ENCODE measurements around the gene ENDOV.

ENDOV gene

DNA sequence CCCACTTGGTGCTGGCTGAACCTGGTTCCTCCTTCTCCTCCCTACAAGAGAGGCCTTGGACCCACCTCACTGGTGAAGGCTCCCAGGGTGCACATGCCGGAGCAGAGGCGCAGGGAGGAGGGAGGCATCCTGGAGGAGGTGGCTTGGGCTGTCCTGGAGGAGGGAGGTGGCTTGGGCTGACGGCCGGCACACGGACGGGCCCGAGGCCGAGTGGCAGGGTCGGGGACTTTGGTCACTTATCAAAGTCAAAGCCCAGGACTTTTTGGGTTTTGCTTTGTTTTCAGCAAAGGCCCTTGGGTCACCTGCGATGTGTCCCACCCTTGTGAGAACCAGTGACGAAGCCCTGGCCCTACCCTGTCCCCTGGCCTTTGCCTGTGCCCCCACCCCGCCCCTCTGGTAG is 28.5 kb downstream of the ENDOV start:
- in situ Hi-C loops (cut with MboI; ENCODE audit: low pct_unique_long_range_greater_than_20kb, low sequenced_read_pairs), result no loop called here
- no peak for DNase-seq

GRCh38 chr17:80443916-80444643 is 29.1 kb downstream of the ENDOV start:
- in situ Hi-C loops (cut with MboI; ENCODE audit: low pct_unique_long_range_greater_than_20kb, low sequenced_read_pairs), result no loop called here
- no peak for DNase-seq

- DNase-seq, result no peak
- in situ Hi-C loops (cut with MboI; ENCODE audit: low pct_unique_long_range_greater_than_20kb, low sequenced_read_pairs), result no loop called here
Measured at GRCh38 chr17:80444644-80444979, 29.6 kb downstream of the ENDOV start.

- no peak for DNase-seq
- in situ Hi-C loops (cut with MboI; ENCODE audit: low pct_unique_long_range_greater_than_20kb, low sequenced_read_pairs), result no loop called here
Measured at GRCh38 chr17:80445007-80445725, 30.2 kb downstream of the ENDOV start.

DNA sequence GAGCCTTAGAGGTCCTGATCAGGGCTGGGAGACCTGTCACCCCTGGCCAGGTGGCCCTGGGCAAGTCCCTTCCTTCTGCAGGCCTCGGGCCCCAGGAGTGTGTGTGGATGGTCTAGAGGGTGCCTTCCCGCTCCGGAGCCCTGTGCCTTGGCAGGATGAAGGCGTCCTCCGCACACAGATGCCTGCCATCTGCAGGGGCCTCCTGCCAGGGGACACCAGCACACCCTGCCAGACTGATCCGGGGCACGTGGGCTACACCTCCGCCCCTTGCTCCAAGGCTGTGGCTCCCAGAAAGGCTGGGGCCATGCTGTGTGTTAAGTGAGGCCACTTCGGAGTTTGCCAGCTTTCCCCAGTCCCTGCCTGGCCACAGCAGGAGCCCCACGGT is 30.8 kb downstream of the ENDOV start:
- no peak for DNase-seq
- in situ Hi-C loops (cut with MboI; ENCODE audit: low pct_unique_long_range_greater_than_20kb, low sequenced_read_pairs), result no loop called here

DNA sequence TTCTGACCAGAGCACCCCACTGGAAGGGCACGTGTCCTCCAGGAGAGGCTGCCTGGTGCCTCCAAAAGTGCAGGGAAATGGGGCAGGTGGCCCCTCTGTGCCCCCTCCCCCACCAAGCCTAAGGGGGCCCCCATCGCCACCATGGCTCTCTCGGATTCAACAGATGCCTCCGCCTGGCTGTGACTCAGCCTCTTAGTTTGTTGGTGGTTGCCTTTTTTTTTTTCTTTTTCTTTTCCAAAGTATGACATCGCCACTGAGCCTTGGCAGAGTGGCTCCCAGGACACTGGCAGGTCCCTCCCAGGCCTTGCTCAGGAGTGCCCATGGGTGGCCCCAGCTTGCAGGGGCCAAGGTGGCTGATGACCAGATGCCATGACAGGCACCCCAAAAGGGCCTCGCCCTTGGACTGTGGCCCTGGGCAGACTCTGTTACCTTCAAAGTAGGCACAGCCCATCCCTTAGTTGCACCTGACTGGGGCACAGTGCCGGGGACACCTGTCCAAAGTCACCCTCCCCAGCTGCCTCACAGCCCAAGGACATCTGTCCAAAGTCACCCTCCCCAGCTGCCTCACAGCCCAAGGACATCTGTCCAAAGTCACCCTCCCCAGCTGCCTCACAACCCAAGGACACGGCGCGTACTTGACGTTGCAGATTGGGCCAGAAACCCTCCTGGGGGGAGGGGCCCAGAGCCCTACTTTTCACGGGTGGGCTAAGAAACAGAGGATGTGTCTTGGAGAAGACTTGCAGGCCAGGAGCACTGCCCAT is 31.9 kb downstream of the ENDOV start:
- DNase-seq, result no peak

DNA sequence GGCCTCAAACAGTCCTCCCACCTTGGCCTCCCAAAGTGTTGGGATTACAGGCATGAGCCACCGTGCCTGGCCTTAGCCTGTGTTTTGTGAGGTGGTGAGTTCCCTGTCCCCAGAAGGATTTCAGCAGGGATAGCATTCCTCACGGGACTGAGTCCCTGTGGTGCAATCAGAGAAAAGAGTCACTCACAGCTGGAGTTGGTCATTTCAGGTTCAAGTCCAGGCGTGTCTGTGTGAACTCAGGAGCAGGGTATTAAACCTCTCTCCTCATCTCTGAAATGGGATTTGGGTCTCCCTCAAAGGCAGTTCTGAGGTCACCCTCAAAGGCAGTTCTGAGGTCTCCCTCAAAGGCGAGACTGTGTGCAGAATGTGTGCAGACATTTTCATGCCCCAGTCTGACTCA is 32.8 kb downstream of the ENDOV start:
- in situ Hi-C loops (cut with MboI; ENCODE audit: low pct_unique_long_range_greater_than_20kb, low sequenced_read_pairs), result no loop called here
- no peak for DNase-seq

More for the DNA sequence above, 31.9 kb downstream of the ENDOV start:
- in situ Hi-C loops (cut with MboI; ENCODE audit: low pct_unique_long_range_greater_than_20kb, low sequenced_read_pairs), result no loop called here

GRCh38 chr17:80449194-80449929 is 34.4 kb downstream of the ENDOV start:
- in situ Hi-C loops (cut with MboI; ENCODE audit: low pct_unique_long_range_greater_than_20kb, low sequenced_read_pairs), result no loop called here
- DNase-seq, result no peak

- DNase-seq, result no peak
- in situ Hi-C loops (cut with MboI; ENCODE audit: low pct_unique_long_range_greater_than_20kb, low sequenced_read_pairs), result no loop called here
Measured at GRCh38 chr17:80449930-80450576, 35.1 kb downstream of the ENDOV start.

DNA sequence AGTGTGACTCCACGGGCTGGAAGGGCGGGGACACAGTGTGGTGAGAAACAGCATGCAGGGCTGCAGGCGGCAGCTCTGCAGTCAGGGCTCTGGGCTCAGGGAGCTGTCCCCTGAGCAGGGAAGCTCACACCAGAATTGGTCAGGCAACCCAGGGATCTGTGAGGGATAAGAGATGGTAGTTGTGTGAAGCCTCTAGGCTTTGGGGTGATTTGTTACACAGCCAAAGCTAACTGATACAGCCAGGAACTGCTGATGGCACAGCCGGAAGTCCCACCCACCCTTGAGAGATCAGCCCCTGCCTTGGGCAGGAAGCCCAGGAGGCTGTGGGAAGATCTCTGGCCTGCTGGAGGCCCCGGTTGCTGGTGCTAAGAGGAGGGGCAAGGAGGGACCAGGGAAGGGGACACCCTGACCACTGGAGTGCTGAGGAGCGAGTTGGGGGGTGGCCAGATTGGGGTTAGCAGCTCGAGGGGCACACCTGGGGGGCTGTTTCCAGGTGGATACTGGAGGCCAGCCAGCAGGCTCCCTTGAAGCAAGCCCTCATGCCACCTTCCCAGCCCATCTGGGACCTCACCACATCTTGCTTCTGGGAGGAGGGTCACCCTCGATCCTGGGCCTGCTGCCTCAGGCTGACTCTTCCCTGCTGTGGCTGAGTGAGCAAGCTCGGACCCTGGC is 36.3 kb downstream of the ENDOV start:
- in situ Hi-C loops (cut with MboI; ENCODE audit: low pct_unique_long_range_greater_than_20kb, low sequenced_read_pairs), result no loop called here
- DNase-seq, result no peak

DNA sequence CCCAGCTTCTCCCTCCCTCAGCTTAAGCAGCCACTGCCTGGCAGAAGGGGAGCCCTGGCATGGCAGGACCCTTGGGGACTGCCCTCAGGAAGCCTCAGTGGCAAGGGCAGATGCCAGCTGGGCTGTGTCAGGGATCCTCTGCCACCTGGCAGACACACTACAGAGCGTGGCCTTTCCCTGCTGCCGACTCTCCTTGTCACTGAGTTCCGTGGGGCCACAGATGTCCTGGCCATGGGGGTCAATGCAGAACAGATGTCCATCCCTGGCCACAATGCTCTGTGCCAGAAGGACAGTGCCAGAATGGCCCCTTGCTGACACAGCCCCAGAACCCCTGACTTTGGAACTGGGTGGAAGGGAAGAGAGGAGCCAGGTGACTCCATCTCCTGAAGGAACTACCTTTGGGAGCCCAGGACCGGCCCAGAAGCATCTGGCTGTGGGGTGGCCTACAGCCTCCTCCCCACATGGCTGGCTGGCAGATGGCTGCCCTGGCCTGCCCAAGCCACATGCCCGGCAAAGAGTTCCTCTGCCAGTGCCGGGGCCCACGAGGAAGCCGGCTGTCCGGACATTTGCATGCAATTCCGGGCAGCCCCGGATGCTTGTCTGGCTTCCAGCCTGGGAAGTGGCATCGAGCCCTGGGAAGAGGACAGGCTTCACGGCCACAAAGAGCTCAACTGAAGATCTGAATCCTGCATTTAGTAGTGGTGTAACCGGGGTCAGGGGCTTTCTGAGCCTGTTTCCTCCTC is 37.4 kb downstream of the ENDOV start:
- in situ Hi-C loops (cut with MboI; ENCODE audit: low pct_unique_long_range_greater_than_20kb, low sequenced_read_pairs), result no loop called here
- DNase-seq, result no peak

DNA sequence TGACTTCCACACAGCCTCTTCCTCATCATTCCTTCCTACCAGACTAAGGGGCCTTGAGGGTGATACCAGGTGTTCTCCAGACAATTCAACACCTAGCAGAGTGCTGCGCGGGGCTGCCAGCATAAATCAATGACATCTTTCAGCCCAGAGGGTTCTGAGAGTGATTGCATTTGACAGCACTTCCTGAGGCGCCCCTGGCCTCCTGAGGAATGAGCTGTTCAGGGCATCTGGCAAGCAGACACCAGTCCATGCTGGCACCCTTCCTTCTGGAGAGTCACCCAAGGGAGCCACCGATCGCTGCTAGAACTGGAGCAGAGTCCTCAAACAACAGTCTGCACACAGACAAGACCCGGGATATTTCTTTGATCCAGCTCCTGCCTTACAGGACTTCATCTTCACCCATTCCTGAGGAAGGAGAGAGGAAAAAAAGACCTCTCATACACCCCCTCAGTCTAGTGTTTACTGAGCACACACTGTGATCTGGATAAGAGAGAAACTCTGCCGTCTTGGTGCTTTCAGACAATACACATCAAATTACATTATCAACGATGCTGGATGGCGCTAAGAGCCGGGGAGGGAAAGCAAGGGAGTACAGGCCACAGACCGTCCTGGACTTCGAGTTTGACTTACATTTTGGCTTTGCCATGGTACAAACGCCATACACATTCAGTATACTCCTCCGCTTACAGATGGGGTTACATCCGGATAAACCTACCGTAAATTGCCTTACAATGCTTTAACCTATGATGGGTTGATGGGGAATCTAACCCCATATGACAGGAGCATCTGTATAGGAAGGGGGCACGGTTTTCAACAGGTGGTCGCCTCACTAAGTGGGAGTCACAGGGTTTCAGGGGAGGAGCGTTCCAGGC is 38.4 kb downstream of the ENDOV start:
- in situ Hi-C loops (cut with MboI; ENCODE audit: low pct_unique_long_range_greater_than_20kb, low sequenced_read_pairs), result no loop called here
- no peak for DNase-seq

DNA sequence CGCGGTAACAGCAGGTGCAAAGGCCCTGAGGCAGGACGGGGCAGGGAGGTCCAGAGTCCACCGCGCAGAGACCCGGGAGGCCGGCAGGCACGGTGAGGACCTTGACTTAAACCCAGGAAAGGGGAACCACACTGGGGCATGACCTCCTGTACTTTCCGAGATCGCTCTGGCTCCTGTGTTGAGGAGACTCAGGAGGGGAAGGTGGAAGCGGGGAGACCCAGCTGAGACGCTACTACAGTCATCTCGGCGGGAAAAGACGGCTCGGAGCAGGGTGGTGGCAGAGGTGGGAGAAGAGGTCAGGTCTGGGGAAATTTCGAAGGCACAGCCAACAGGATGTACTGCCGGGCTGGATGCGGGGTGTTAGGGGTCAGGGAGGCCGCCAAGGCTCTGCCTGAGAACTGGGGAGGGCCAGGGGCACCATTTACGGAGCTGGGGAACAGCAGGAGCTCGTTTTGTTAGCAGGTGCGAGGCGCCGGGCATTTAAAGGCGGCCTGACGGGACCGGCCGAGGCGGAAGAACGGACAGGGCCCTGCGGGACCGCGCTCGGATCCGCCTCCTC is 39.1 kb downstream of the ENDOV start:
- no peak for DNase-seq
- in situ Hi-C loops (cut with MboI; ENCODE audit: low pct_unique_long_range_greater_than_20kb, low sequenced_read_pairs), result no loop called here

- peak; percentile 96 for DNase-seq
- in situ Hi-C loops (cut with MboI; ENCODE audit: low pct_unique_long_range_greater_than_20kb, low sequenced_read_pairs), result no loop called here
Measured at GRCh38 chr17:80454557-80455335, 39.8 kb downstream of the ENDOV start.

- in situ Hi-C loops (cut with MboI; ENCODE audit: low pct_unique_long_range_greater_than_20kb, low sequenced_read_pairs), result no loop called here
- DNase-seq, result no peak
Measured at GRCh38 chr17:80455336-80455710, 40.4 kb downstream of the ENDOV start.

- DNase-seq, result no peak
- in situ Hi-C loops (cut with MboI; ENCODE audit: low pct_unique_long_range_greater_than_20kb, low sequenced_read_pairs), result no loop called here
Measured at GRCh38 chr17:80455784-80456183, 40.8 kb downstream of the ENDOV start.
